Measurements from ENCODE around the gene FAM200B.

FAM200B gene

DNA sequence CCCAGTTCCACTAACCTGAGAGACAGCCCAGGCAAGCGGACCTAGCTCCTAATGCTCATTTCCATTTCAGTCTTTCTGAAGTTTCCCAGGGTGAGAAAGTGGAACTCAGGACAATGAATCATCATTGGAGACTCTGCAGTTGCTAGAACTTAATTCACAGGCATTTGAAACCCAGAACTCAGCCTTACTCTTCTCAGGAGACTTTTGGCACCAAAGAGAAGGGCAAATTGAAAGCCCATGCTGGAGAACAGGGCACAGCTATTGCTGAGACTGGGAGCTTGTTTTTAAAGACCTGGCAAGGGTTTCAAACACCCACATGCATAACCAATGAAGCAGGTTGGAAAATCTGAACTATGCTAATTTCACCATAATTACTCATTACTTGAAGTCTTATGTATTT is 57.2 kb downstream of the FAM200B start:
- DNase-seq: no peak
